Measurements from ENCODE around the gene SCUBE1.
"Not testable (repeated sequence)": the region's sequence is repeated elsewhere in the genome, so short reads cannot be mapped to it uniquely, and the experiment has no call there.

The SCUBE1 gene

DNA sequence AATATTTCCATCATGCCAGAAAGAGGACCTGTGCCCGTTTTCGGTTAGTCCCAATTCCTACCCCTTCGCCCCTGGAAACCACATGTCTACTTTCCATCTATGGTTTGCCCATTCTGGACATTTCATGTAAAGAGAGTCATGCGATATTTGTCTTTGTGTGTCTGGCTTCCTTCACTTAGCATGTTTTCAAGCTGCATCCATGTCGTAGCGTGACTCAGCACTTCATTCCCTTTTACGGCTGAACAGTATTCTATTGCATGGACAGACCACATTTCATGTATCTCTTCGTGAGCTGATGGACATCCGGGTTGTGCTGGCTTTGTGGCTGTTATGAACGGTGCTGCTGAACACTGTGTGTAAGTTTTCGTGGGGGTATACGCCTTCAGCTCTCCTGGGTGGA is 43.4 kb downstream of the SCUBE1 start:
- DNase-seq, result no peak

DNA sequence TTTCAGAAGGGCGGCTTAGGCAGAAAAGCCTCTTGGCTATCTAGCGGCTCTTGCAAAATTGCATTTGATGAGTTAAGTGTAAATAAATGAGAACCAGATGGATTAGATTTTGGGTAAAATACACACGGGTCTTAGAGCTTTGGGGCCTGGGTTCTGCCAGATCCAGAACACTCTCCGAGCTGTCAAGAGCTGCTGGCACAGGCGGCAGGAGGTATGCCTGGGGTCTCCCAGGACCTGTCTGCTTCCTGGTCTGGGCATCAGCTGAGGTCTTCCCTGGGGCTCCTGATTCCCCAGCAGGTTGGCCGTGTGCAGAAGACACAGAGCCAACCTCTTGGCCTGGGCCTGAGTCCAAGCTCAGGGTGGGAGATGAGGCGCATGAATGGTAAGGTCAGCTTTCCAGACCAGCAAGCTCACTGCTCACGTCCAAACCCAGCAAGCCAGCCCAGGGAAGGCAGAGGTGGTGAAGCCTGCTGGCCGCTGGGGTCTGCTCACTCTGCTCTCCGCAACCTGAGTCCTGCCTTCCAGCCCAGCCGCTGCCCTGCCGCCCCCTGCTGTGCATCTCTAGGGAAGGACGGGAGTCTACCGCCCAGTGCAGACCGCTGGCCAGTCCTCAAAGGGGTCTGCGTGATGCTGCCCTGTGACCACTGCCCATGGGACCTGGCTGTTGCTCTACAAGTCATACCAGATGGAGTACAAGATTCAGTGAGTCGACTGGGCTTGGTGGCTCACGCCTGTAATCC is 44.9 kb downstream of the SCUBE1 start:
- no peak for DNase-seq

DNA sequence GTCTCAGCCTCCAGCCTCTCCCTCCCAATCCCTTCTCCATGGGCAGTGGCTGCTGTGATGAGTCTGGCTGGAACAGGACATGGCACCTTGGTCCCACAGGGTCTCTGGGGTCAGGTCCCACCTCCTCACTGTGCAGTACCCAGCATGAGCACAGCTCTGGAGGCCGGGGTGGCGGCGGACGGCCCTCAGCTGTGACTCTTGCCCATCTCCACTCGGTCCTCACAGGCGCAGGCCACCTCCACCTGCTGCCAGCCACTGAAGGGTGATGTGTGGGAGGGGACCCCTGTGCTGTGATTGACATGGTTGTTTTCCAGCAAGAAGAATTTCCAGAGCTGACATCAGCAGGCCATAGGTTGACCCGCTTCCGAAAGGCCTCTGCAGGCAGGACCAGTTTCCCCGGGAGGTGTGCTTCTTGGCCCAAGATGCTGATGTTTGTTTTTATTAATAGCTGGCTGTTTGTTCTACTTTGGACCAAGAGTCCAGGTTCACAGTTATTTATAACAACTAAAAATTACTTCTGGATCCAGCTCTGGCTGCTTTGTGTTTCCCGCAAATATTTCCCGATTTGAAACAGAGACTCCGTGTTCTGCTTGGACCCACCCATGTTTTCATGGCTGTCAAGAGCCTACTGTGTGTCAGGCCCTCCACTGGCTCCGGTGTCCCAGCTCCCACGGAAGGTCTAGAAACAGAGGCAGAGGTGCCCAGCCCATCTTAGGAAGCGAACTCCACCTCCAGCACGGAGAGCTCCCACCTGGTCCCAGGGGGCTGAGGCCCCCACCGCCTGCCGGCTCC is 45.7 kb downstream of the SCUBE1 start:
- DNase-seq, result no peak

DNA sequence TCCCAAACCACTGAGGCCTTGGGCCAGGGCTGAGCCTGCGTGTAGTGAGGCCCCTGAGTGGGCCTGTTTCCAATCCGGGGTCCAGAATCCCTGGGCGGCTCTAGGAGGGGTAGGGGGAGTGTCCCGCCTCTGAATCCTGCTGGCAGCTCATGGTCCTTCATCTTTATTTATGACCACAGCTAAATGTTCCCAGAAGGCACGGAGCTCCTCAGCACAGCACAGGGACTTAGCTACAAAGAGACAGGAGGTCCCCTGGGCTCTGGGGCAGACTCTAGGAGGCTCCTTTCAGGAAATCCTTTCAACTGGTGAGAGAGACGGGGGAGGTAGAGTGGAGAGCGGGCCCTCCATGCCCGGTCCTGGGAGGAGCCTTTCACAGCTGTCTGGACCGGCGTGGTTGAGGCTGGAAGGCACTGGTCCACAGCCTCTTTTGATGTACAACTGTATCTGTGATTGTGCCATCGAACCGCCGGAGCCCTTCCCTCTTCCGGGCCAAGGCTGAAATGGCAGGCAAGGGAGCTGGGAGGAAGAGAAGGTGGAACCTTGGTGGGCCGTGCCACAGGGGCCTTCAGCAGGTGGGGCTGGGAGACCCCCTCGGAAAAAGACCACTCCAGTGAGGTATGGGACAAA is 46.8 kb downstream of the SCUBE1 start:
- no peak for DNase-seq

DNA sequence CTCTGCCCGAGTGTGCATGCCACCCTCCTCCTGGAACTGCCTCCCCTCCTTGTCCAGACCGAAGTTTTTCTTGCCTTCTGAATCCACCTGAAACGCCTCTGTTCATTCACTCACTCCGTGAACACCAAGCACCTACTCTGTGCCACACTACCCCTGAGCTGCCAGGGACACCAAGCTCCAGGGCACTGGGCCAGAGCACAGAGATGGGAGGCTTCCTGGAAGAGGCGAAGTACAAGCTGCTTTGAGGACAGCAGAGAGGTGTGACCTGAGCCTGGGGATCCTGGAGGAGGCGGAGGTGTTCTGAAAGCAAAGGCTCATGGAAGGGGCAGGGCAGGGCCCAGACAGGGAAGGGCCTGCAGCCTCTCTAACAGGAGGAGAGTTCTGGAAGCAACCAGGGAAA is 47.5 kb downstream of the SCUBE1 start:
- no peak for DNase-seq

DNA sequence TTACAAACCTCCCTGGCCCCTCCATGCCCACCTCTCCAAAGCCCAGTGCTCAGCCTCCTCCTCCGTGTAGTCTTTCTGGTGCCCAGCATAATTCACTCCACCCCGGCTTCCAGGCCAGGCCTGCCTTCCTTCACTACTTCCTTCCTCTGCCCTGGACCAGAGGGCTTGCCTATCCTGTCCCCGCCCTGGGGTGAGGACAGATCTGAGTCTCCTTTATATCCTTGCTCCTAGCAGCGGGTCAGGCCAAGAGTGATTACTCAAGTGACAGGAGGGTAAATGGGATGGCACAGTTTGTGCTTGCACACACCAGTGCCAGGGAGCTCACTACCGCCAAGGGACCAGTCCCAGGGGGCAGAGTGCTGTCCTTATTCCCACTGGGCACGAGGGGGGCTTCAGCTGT is 48.0 kb downstream of the SCUBE1 start:
- DNase-seq, result no peak

DNA sequence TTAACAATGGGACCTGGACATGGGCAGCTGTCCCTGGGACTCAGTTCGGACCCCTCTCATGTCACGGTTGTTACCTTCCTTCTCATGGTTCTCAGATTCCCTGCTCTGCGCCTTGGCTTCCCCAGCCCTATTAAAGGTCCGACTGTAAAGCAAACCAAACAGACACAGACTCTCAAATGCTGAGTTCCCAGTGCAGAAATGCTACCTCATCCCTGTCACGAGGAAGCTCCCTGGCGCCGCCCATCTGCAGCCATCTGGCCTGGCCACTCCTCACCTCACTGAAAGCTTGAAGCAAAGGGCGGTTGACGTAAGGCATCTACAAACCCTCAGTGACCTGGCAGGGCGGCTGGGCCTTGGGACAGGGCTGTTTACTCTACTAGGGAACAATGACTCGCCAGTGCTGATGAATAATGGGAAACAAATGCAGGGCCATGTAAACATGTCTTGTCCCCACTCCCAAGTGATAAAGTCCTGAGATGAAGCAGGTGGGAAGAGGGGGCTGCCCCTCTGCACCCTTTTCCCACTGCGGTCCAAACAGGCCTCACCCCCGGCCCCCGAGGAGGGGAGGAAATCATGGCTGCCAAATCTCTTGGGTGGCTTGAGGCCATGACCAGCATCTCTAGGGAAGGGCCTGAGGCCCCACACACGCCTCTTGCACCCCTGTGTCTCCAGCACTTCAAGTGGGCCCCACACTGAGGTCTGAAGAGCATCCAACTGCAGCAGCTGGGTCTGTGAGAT is 49.3 kb downstream of the SCUBE1 start:
- DNase-seq, result no peak

DNA sequence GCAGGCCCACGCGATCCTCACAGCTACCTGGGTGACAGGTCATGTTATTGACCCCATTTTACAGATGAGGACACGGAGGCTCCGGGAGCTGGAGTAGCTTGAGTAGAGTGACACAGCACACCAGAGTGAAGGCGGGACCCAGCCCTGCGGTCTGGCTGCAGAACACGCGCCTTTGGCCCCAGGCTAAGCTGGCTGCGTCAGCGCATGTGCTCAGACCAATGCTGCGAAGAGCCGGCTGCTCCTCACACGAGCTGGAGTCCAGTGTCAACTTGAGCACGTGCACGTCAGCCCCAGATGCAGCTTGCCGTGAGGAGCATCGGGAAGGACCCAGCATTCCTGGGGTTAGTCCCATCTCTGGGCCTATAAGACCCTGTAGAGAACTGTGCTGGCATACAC is 49.9 kb downstream of the SCUBE1 start:
- DNase-seq, result no peak

DNA sequence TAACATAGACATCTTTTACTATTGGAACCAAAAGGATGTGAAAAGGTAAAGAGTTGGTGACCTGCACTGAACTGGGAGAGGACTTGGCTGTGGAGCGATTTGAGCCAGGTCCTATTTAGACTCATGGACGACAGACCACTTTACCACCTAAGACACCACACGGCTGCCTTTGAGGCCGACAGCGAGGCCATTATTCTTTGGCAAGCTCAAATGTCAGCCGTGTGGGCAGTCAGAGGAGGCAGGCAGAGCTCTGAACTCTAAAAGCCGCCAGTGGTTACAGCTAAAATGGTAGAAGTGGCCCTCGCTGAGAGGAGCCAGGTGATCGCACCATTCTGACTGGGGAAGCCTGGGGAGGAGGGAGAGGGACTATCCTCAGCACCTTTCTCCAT is 50.5 kb downstream of the SCUBE1 start:
- DNase-seq, result no peak

DNA sequence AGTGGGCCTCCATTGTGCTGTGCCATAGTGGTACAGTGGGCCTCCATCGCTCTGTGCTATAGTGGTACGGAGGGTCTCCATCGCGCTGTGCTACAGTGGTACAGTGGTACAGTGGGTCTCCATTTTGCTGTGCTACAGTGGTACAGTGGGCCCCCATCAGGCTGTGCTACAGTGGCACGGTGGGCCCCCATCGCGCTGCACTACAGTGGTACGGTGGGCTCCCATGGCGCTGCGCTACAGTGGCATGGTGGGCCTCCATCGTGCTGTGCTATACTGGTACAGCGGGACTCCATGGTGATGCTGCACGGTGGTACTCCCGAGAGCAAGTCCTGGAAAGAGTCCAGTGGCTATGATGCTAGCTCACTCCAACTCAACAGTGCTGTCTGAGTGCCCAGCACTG is 51.8 kb downstream of the SCUBE1 start:
- DNase-seq, result no peak

DNA sequence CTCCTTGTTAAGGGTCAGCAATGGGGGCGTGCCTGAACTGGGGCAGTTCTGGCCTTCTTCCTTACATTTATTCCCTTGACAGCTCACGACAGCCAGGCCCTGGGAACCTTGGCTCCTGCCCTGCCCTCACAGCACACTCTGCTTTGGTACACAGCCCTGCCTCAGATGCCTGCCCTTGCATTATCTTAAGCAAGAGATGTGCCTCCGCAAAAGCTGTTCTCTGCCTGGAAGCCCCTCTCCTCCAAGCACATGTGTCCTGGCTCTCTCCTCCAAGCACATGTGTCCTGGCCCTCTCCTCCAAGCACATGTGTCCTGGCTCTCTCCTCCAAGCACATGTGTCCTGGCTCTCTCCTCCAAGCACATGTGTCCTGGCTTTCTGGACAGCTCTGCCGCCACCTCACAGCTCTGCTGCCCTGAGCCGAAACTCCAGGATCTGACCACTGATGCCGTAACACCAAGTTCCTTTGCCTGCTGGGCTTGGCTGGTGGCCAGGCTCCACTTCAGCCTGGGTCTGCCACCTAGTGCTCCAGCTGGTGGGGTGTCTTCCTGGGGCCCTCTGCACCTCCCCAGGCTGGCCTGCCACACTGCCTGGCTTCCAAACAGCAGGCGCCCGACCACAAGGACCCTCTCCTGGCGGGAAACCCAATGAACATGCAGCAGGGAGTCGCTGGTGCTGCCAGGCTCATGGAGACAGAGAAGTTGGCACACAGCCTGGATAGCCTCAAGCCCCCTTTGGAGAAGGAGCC is 53.0 kb downstream of the SCUBE1 start:
- DNase-seq, result no peak

DNA sequence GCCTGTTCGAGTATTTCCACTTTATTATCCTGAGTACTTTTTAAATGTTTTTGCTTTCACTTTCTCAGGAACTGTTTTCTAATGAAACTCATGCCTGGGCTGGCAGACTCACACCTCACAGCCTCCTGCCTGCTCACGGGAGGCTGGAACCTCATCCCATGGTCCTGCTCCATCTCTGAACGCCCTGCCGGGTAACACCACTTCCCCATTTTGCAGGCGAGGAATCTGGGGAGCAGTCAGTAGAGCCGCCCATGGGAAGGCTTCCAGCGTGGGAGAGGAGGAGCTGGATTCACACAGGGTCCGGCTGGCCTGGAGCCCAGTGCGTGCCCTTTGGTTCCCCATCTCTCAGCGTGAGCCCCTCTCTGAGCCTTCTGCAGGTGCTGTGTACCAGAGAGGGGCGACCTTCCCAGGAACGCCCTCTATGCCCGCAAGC is 53.6 kb downstream of the SCUBE1 start:
- no peak for DNase-seq

DNA sequence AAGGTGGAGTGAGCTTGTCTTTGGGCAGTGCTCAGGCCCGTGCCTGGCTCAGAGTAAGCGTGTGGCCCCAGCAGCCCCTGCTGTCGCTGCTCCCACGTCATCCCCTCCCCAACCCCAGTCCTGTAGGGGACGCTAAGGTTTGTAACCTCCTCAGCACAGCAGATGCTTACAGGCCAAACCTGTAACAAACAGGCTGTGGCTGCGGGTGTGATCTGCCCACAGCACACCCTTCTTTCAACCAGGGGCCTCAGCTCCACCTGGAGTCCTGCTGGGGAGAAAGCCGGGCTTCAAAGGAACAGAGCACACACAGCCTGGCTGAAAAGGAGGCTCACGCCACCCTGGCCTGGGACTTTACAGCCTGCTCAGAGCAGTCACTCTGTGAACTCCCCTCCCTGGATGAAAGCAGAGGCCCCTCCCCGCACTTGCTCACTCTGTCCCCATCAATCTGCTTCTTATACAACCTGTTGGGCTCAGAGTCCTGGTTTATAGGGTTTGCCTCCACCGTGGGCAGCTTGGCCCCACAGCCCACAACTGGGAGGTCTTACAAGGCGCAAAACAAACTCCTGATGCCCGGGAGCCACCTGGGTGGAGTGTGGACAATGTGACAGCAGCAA is 54.3 kb downstream of the SCUBE1 start:
- no peak for DNase-seq

DNA sequence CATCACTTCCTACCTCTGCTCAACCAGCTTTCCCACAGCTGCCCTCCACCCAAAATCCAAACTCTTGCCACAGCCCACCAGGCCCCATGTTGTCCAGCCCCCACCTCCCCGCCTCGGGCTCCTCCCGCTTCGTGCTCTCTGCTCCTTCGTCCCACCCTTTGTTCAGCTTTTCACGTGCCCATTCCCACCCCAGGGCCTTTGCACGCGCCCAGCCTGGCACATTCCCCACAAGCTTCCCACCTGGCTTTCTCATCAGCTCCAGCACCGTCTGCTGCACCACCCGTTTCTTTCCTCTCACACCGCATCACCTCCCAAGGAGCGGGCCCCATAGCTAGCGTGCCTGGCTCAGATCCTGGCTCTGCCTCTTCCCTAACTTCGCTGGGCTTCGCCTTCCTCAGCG is 54.8 kb downstream of the SCUBE1 start:
- DNase-seq, result no peak

DNA sequence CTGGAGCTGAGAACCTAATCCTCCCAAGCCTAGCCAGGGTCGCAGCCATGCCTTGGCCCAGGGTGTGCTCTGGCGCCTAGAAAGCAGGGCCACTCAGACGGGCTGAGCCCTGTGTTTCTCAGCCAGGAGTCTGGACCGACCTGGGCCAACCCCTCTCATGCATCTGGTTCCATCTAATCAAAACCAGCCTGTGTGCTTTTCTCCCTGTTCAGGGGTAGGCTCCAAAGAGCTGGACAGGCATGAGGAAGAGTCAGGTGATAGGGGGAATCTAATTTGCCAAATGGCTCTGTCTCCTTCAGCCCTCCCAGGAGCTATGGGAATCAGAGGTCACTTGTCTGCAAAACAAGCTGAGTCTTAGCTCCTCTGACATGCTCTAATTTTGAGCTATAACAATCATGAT is 55.7 kb downstream of the SCUBE1 start:
- DNase-seq, result no peak

DNA sequence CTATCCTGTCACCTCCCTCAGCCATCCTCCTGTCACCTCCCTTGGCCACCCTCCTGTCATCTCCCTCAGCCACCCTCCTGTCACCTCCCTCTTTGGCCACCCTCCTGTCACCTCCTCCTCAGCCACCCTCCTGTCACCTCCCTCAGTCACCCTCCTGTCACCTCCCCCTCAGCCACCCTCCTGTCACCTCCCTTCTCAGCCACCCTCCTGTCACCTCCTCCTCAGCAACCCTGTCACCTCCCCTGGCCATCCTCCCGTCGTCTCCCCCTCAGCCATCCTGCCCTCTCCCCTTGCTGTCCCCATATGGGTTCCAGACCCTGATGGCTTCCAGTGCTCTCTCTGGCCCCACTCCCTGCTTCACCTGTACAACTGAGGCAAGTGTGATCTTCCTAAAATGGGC is 61.8 kb downstream of the SCUBE1 start:
- no peak for DNase-seq

DNA sequence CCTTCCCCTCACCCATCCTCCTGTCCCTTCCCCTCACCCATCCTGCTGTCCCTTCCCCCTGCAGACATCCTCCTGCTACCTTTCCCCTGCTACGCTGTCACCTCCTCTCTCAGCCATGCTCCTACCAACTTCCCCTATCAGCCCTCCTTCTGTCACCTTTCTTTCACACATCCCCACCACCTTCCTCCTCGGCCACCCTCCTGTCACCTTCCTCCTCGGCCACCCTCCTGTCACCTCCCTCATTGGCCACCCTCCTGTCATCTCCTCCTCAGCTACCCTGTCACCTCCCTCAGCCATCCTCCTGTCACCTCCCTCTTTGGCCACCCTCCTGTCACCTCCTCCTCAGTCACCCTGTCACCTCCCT is 62.7 kb downstream of the SCUBE1 start:
- DNase-seq, result not testable (repeated sequence)

DNA sequence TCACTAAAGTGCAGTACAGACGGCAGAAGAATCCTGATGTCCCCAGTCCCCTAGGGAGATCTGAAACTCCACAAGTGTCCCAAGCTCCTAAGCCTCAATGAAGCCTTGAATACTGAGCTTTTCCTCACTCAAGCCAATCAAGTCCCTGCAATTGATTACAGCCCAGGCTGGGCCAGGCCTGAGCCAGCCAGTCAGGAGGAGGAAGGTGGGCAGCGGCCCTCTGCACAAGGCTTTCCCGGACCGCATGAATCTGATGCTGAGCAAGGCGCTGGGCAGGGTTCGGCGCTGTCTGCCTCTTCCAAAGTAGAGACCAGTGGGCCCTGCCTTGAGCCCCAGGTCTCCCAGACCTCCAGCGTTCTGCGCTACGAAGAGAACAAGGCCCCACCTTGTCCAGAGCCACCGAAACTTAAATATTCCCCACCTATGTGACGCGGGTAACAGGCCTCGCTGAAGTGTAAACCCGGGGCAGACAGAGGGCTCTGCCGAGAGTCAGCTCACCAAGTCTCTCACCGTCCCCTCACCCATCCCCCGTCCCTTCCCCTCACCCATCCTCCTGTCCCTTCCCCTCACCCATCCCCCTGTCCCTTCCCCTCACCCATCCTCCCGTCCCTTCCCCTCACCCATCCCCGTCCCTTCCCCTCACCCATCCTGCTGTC is 63.2 kb downstream of the SCUBE1 start:
- DNase-seq, result no peak

DNA sequence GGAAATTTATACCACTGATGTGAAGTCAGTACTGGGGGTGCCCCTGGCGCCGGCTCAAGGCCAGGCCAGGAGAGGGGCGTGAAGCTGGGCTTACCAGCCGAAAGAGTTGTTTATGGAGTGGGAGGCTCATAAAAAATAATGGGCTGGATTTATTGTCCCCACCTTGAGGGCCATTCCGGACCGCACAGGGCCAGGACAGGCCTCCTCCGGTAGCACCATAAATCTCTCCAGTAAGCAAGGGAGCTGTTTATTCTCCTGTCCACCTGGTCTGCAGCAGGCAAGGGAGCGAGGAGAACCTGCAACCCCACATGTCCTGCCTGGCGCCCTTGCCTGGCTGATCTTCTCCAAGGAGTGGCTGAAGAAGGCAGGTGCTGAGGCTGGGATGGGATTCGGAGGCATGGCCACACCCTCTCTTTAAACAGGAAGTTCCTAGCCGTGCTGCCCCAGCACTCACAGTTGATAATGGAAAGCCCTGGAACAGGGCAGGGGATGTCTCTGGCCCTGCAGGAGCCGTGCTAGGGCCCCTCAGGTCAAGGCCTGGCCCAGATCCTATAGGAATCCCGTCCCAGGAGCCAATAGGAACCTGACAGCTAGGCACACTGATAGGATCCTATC is 65.1 kb downstream of the SCUBE1 start:
- no peak for DNase-seq

DNA sequence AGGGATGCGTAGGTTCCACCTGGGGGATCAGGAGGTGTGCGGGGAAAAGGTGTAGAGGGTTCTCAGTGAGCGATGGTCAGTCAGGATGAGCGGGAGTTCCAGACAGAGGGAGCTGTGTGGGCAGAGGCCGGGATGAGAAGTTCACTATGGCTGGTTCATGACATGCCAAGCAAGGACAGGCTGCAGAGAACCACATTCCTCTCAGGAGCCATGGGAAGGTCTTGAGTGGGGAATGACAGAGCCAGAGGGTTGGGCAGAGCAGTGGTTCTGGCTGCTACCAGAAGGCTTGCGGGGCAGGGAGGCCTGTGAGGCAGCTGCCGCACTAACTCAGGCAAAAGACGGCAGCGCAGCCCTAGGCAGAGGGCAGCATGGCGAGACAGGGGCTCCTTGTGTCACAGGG is 66.1 kb downstream of the SCUBE1 start:
- no peak for DNase-seq

DNA sequence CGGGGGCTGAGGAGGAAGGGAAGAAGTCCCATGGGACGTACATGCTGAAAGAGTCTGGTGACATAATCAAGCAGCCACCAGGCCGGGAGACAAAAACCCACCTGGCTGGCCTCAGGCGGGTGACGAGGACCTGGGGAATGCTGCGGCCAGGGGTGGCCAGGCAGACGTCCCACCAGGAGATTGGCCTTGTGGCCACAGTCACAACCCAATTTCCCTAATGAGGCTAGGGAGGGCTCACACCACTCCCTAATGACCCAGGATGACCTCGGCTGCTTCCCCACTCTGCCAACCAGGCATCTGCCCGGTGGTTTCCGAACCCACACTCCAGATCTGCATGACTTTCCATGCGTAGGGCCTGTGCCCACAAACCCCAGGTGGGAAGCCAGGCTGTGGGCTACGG is 66.9 kb downstream of the SCUBE1 start:
- DNase-seq, result no peak
